Activated T-cell treated with anti-CD3 and anti-CD28 coated beads for 48 hours (primary cell): ENCODE data around the gene CAMK1D.
"Not testable (repeated sequence)": the region's sequence is repeated elsewhere in the genome, so short reads cannot be mapped to it uniquely, and the experiment has no call there.

ENCODE experiments used
- DNase-seq: peaks from one replicate; pipeline ENCODE4 v3.0.0-alpha.2; 2020; ENCODE audit warnings: low read depth

The CAMK1D gene

GRCh38 chr10:12702215-12702770, 352.9 kb downstream of the CAMK1D start:
- DNase-seq, result no peak

- no peak for DNase-seq
Measured at GRCh38 chr10:12703126-12703525, 353.8 kb downstream of the CAMK1D start.

GRCh38 chr10:12703813-12704212, 354.5 kb downstream of the CAMK1D start:
- DNase-seq, result no peak

- no peak for DNase-seq
Measured at GRCh38 chr10:12704488-12704887, 355.1 kb downstream of the CAMK1D start.

- DNase-seq, result no peak
Measured at GRCh38 chr10:12705943-12706342, 356.6 kb downstream of the CAMK1D start.

- no peak for DNase-seq
Measured at GRCh38 chr10:12707461-12708185, 358.3 kb downstream of the CAMK1D start.

GRCh38 chr10:12709000-12709401, 359.7 kb downstream of the CAMK1D start:
- no peak for DNase-seq

- DNase-seq, result no peak
Measured at GRCh38 chr10:12709521-12709963, 360.2 kb downstream of the CAMK1D start.

GRCh38 chr10:12710157-12710556, 360.8 kb downstream of the CAMK1D start:
- no peak for DNase-seq

- peak; percentile 80 for DNase-seq
Measured at GRCh38 chr10:12710594-12711349, 361.4 kb downstream of the CAMK1D start.

GRCh38 chr10:12711350-12711708, 362.0 kb downstream of the CAMK1D start:
- DNase-seq, result no peak

- no peak for DNase-seq
Measured at GRCh38 chr10:12712293-12712983, 363.1 kb downstream of the CAMK1D start.

GRCh38 chr10:12712984-12713316, 363.6 kb downstream of the CAMK1D start:
- not testable (repeated sequence) for DNase-seq

GRCh38 chr10:12716042-12716441, 366.7 kb downstream of the CAMK1D start:
- no peak for DNase-seq

GRCh38 chr10:12717981-12718707, 368.8 kb downstream of the CAMK1D start:
- DNase-seq, result no peak

- DNase-seq, result no peak
Measured at GRCh38 chr10:12719365-12719764, 370.0 kb downstream of the CAMK1D start.

GRCh38 chr10:12720217-12720981, 371.1 kb downstream of the CAMK1D start:
- DNase-seq, result peak; percentile 44

- DNase-seq, result no peak
Measured at GRCh38 chr10:12721334-12721733, 372.0 kb downstream of the CAMK1D start.

- DNase-seq, result no peak
Measured at GRCh38 chr10:12723220-12723619, 373.9 kb downstream of the CAMK1D start.

GRCh38 chr10:12724807-12725579, 375.6 kb downstream of the CAMK1D start:
- DNase-seq, result no peak

GRCh38 chr10:12725580-12725888, 376.2 kb downstream of the CAMK1D start:
- not testable (repeated sequence) for DNase-seq
